ENCODE data around the gene PIP4K2A. TPM values are rescaled to one million over a fixed set of nuclear protein-coding genes. Genes with fewer than 3 reads are reported as not detected.

Gene PIP4K2A
- total and polyA plus RNA-seq, 4 donors: 38.9 to 60.4 (median 42.4) TPM

- Histone ChIP-seq H3K4me1 (ENCODE audit: control insufficient read depth, insufficient read depth, low read length) (no peaks in the 10 kb centered on the region), H3K27me3 (ENCODE audit: control insufficient read depth, insufficient read depth, low read length) (no peaks in the 10 kb centered on the region), H3K36me3 (ENCODE audit: control insufficient read depth, insufficient read depth, low read length) (no peaks in the 10 kb centered on the region), H3K4me3 (ENCODE audit: low read depth, low read length) (no peak overlapping the region), H3K27ac (ENCODE audit: low read depth, low read length) (no peak overlapping the region), H3K9me3 (ENCODE audit: control insufficient read depth, insufficient read depth, low read length) (no peaks in the 10 kb centered on the region)
- WGBS (ENCODE audit: insufficient coverage): 80% methylated on average over 2 of the region's 3 CpGs
- no peak for DNase-seq (ENCODE audit: low read depth in 4 of 6, low spot score in 6 of 6)
These were observed 120.7 kb downstream of the PIP4K2A start for GRCh38 chr10:22593636-22594198.

DNA sequence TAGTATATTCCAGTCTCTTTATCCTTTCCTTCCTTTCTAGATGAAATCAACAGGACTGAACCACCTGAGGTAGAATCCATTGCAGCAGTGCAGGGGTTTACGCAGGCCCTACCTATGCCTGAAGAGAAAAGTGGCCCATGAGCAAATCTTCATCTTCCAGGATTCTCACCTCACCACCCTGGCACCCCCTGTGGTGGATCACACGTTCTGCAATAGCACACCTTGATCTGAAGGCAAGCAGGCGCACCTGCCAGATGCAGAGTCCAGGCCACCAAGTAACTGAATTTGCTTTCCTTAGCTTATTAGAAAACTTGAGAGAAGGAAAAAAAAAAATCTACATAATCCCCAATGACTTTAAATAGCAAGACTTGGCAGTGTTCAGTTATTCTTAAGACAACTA lies 121.4 kb downstream of the PIP4K2A start:
- H3K4me3 ChIP-seq (ENCODE audit: low read depth, low read length): no peak overlapping the region
- no peak for DNase-seq (ENCODE audit: low read depth in 4 of 6, low spot score in 6 of 6)
- no peaks in the 10 kb centered on the region for H3K36me3 ChIP-seq (ENCODE audit: control insufficient read depth, insufficient read depth, low read length)
- no peak overlapping the region for H3K27ac ChIP-seq (ENCODE audit: low read depth, low read length)
- 100% methylated on average over 1 of the region's 3 CpGs for WGBS (ENCODE audit: insufficient coverage)
- H3K9me3 ChIP-seq (ENCODE audit: control insufficient read depth, insufficient read depth, low read length): no peaks in the 10 kb centered on the region
- H3K4me1 ChIP-seq (ENCODE audit: control insufficient read depth, insufficient read depth, low read length): no peaks in the 10 kb centered on the region
- no peaks in the 10 kb centered on the region for H3K27me3 ChIP-seq (ENCODE audit: control insufficient read depth, insufficient read depth, low read length)

GRCh38 chr10:22589851-22590514 lies 124.4 kb downstream of the PIP4K2A start:
- Histone ChIP-seq H3K27ac (ENCODE audit: low read depth, low read length) (no peak overlapping the region), H3K27me3 (ENCODE audit: control insufficient read depth, insufficient read depth, low read length) (no peaks in the 10 kb centered on the region), H3K4me1 (ENCODE audit: control insufficient read depth, insufficient read depth, low read length) (no peaks in the 10 kb centered on the region), H3K9me3 (ENCODE audit: control insufficient read depth, insufficient read depth, low read length) (no peaks in the 10 kb centered on the region), H3K4me3 (ENCODE audit: low read depth, low read length) (no peak overlapping the region), H3K36me3 (ENCODE audit: control insufficient read depth, insufficient read depth, low read length) (no peaks in the 10 kb centered on the region)
- WGBS (ENCODE audit: insufficient coverage): 0% methylated on average over 1 of the region's 6 CpGs
- no peak for DNase-seq (ENCODE audit: low read depth in 4 of 6, low spot score in 6 of 6)

GRCh38 chr10:22588462-22588861 lies 125.9 kb downstream of the PIP4K2A start:
- Histone ChIP-seq H3K27me3 (ENCODE audit: control insufficient read depth, insufficient read depth, low read length) (no peaks in the 10 kb centered on the region), H3K36me3 (ENCODE audit: control insufficient read depth, insufficient read depth, low read length) (peaks cover 3% of the 10 kb centered on the region), H3K4me1 (ENCODE audit: control insufficient read depth, insufficient read depth, low read length) (no peaks in the 10 kb centered on the region), H3K27ac (ENCODE audit: low read depth, low read length) (no peak overlapping the region), H3K9me3 (ENCODE audit: control insufficient read depth, insufficient read depth, low read length) (no peaks in the 10 kb centered on the region), H3K4me3 (ENCODE audit: low read depth, low read length) (no peak overlapping the region)
- no peak for DNase-seq (ENCODE audit: low read depth in 4 of 6, low spot score in 6 of 6)
- WGBS (ENCODE audit: insufficient coverage): no CpG with 5 or more reads among the region's 1 CpG

GRCh38 chr10:22583683-22584082 lies 130.7 kb downstream of the PIP4K2A start:
- H3K27me3 ChIP-seq (ENCODE audit: control insufficient read depth, insufficient read depth, low read length): no peaks in the 10 kb centered on the region
- H3K4me1 ChIP-seq (ENCODE audit: control insufficient read depth, insufficient read depth, low read length): no peaks in the 10 kb centered on the region
- no peak overlapping the region for H3K27ac ChIP-seq (ENCODE audit: low read depth, low read length)
- DNase-seq (ENCODE audit: low read depth in 4 of 6, low spot score in 6 of 6): no peak
- WGBS (ENCODE audit: insufficient coverage): 95% methylated on average over 5 of the region's 5 CpGs
- no peaks in the 10 kb centered on the region for H3K9me3 ChIP-seq (ENCODE audit: control insufficient read depth, insufficient read depth, low read length)
- no peak overlapping the region for H3K4me3 ChIP-seq (ENCODE audit: low read depth, low read length)
- H3K36me3 ChIP-seq (ENCODE audit: control insufficient read depth, insufficient read depth, low read length): peaks cover 10% of the 10 kb centered on the region

- Histone ChIP-seq H3K27me3 (ENCODE audit: control insufficient read depth, insufficient read depth, low read length) (no peaks in the 10 kb centered on the region), H3K9me3 (ENCODE audit: control insufficient read depth, insufficient read depth, low read length) (no peaks in the 10 kb centered on the region), H3K4me3 (ENCODE audit: low read depth, low read length) (no peak overlapping the region), H3K27ac (ENCODE audit: low read depth, low read length) (no peak overlapping the region), H3K36me3 (ENCODE audit: control insufficient read depth, insufficient read depth, low read length) (peaks cover 18% of the 10 kb centered on the region), H3K4me1 (ENCODE audit: control insufficient read depth, insufficient read depth, low read length) (no peaks in the 10 kb centered on the region)
- DNase-seq (ENCODE audit: low read depth in 4 of 6, low spot score in 6 of 6): no peak
- 94% methylated on average over 2 of the region's 2 CpGs for WGBS (ENCODE audit: insufficient coverage)
These were observed 132.9 kb downstream of the PIP4K2A start for GRCh38 chr10:22581461-22581860.

- DNase-seq (ENCODE audit: low read depth in 4 of 6, low spot score in 6 of 6): no peak
- Histone ChIP-seq H3K27me3 (ENCODE audit: control insufficient read depth, insufficient read depth, low read length) (no peaks in the 10 kb centered on the region), H3K4me3 (ENCODE audit: low read depth, low read length) (no peak overlapping the region), H3K27ac (ENCODE audit: low read depth, low read length) (no peak overlapping the region), H3K36me3 (ENCODE audit: control insufficient read depth, insufficient read depth, low read length) (peaks cover 18% of the 10 kb centered on the region), H3K9me3 (ENCODE audit: control insufficient read depth, insufficient read depth, low read length) (no peaks in the 10 kb centered on the region), H3K4me1 (ENCODE audit: control insufficient read depth, insufficient read depth, low read length) (no peaks in the 10 kb centered on the region)
- 89% methylated on average over 9 of the region's 9 CpGs for WGBS (ENCODE audit: insufficient coverage)
These were observed 133.7 kb downstream of the PIP4K2A start for GRCh38 chr10:22580711-22581110.

GRCh38 chr10:22579826-22580225 lies 134.6 kb downstream of the PIP4K2A start:
- H3K9me3 ChIP-seq (ENCODE audit: control insufficient read depth, insufficient read depth, low read length): no peaks in the 10 kb centered on the region
- DNase-seq (ENCODE audit: low read depth in 4 of 6, low spot score in 6 of 6): no peak
- no peaks in the 10 kb centered on the region for H3K27me3 ChIP-seq (ENCODE audit: control insufficient read depth, insufficient read depth, low read length)
- no peak overlapping the region for H3K27ac ChIP-seq (ENCODE audit: low read depth, low read length)
- WGBS (ENCODE audit: insufficient coverage): 89% methylated on average over 3 of the region's 7 CpGs
- H3K4me3 ChIP-seq (ENCODE audit: low read depth, low read length): no peak overlapping the region
- peaks cover 18% of the 10 kb centered on the region for H3K36me3 ChIP-seq (ENCODE audit: control insufficient read depth, insufficient read depth, low read length)
- no peaks in the 10 kb centered on the region for H3K4me1 ChIP-seq (ENCODE audit: control insufficient read depth, insufficient read depth, low read length)

DNA sequence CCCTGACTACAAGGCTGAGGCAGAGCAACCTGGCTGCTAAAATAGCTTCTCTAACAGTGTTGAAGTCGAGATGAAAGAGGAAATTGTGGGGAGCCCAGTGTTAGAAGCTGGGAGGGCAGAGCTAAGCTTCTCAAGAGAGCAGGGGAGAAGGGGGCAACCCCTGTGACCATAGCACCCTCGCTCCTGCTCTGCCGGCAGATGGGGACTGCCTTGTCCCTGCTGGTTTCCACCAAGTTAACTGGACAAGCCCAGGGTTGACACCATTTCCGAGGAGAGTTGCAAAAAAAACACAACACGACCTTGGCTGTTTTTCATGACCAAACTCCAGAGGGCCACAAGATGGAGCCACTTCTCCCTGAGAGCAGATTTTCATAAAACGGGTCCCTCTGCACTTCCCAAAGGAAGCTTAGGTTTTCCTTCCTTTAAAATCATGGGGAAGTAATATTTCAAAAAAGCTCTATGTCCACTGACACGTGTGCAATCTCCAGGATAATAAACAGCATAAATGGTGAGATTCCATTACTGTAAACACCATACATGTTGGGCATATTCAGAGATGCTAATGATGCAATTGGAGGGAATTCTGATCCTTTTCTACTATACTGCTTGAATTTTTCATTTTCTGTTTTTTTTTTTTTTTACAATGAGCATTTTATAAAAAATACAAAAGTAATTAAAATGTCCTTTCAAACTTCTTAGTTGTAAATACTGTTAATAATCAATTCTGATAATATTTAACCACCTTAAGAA lies 140.4 kb downstream of the PIP4K2A start:
- Histone ChIP-seq H3K27ac (ENCODE audit: low read depth, low read length) (no peak overlapping the region), H3K36me3 (ENCODE audit: control insufficient read depth, insufficient read depth, low read length) (peaks cover 12% of the 10 kb centered on the region), H3K27me3 (ENCODE audit: control insufficient read depth, insufficient read depth, low read length) (no peaks in the 10 kb centered on the region), H3K9me3 (ENCODE audit: control insufficient read depth, insufficient read depth, low read length) (no peaks in the 10 kb centered on the region), H3K4me3 (ENCODE audit: low read depth, low read length) (no peak overlapping the region), H3K4me1 (ENCODE audit: control insufficient read depth, insufficient read depth, low read length) (no peaks in the 10 kb centered on the region)
- no peak for DNase-seq (ENCODE audit: low read depth in 4 of 6, low spot score in 6 of 6)
- WGBS (ENCODE audit: insufficient coverage): 84% methylated on average over 5 of the region's 7 CpGs
